GM23248 (cell line): ENCODE measurements around the gene CMBL.

Experiments used
- EZH2 ChIP-seq: fragments of 200-600 bp; sonication (generic); IDR thresholded peaks from 2 replicates; pipeline ENCODE4 v1.6.1; 2018; ENCODE audit warnings: antibody characterized with exemption, mild to moderate bottlenecking; ENCODE audit not compliant: insufficient read depth, poor library complexity, severe bottlenecking
- EZH2phosphoT487 ChIP-seq: fragments of 200-600 bp; sonication (generic); IDR thresholded peaks from 2 replicates; pipeline ENCODE4 v1.6.1; 2018; ENCODE audit warnings: antibody characterized with exemption, moderate library complexity, mild to moderate bottlenecking, low read depth; ENCODE audit not compliant: insufficient read depth

DNA sequence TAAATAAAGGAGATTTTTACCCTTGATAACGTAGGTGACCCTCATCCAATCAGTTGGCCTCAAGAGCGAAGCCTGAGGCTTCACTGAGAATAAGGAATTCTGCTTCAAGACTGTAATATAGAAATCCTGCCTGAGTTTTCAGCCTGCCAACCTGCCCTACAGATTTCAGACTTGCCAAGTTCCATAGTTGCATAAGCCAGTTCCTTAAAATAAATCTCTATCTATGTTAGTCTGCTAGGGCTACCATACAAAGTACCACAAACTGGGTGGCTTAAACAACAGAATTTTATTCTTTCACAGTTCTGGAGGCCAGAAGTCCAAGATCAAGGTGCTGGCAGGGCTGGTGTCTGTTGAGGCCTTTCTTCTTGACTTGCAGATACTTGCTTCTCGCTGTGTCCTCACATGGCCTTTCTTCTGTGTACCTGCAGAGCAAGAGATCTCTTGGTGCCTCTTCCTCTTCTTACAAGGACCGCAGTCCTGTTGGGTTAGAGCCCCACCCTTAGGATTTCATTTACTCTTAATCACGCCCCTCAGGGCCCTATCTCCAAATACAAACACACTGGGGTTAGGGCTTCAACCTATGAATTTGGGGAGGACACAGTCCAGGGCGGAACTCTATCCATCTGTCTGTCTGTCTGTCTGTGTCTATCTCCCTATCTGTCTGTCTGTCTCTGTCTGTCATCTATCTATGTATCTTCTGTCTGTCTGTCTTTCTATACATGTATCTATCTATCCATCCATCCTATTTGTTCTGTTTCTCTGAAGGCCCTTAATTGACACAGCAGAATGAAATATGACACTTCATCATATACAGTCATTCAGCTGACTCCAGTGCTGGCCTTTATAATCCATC, 17.0 kb upstream of the CMBL start:
- no peak for TF ChIP-seq EZH2
- no peak for TF ChIP-seq EZH2phosphoT487
